Stimulated activated naive CD4-positive, alpha-beta T cell (primary cell): ENCODE results near the gene TNPO2.
A peak's percentile ranks its signal among the peaks of the same experiment; 100 is the strongest.
"Not testable (repeated sequence)": the region's sequence is repeated elsewhere in the genome, so short reads cannot be mapped to it uniquely, and the experiment has no call there.

ENCODE experiments used
- DNase-seq, 6 experiments: peaks; one replicate each; lab custom pipeline; 2025; lab: John Stamatoyannopoulos, UW

Gene TNPO2

DNA sequence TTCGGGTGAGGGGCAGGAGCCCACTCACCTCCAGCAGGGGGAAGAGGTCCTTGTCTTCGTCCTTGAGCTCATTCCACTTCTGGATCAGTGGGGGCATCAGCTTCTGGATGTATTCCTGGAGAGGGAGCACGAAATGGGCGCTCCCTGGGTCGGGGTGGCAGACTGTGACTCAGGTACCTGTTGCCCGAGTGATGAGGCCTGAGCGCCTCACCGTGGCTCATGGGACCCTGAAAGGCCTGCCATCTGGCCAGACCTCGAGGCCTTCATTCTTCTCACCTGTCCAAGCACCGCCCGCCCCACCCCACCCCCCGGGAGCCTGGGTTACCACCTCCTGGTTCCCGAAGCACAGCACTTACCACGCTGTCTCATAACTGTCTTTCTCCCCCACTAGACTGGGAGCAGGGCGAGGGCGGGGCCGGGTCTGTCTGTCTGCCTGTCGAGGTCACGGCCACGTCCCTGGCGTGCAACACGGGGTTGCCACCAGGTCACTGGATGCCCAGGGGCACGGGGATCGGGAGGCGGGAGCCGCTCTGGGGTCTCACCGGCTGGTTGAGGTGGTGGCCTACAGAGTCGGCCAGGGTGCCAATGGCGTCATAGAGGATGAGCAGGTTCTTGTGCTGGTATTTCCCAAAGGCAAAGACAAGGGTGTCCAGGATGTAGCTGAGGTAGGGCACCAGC lies 17.9 kb downstream of the TNPO2 start:
- DNase-seq, result no peak

DNA sequence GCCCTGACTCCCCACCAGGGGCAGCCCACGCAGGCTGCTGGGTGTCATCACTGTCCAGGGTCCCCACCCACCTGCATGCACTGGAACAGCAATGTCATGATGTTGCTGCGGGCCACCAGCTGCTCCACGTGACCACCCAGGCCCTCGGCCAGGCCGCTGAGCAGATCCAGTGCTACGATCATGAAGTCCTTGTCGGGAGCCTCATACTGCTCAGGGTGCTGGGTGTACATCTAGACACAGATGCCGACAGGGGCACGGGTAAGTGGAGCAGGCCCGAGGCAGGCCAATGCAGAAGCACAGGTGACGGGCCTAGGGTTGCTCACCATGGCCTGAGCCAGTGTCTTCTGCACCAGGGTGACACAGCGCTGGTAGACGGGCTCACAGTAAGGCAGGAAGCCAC lies 18.6 kb downstream of the TNPO2 start:
- DNase-seq, result no peak

DNA sequence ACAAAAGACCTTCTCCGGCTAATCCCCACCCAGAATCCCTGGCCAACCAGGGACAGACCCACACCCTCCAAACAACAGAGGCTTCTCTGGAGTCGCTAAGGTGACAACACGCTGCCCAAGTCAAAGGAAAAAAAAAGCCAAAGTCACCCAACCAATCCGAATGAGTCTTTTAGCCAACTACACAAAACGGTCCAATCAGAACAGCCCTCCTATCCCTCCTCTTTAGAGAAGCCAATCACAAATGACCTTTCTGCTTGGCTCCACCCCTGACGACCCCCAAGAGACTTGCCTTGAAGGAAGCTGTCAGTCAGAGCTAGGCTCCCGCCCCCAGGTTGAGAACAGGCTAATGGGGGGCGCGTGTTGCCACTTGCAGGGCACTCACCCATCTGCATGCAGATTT lies 20.7 kb downstream of the TNPO2 start:
- no peak for DNase-seq

DNA sequence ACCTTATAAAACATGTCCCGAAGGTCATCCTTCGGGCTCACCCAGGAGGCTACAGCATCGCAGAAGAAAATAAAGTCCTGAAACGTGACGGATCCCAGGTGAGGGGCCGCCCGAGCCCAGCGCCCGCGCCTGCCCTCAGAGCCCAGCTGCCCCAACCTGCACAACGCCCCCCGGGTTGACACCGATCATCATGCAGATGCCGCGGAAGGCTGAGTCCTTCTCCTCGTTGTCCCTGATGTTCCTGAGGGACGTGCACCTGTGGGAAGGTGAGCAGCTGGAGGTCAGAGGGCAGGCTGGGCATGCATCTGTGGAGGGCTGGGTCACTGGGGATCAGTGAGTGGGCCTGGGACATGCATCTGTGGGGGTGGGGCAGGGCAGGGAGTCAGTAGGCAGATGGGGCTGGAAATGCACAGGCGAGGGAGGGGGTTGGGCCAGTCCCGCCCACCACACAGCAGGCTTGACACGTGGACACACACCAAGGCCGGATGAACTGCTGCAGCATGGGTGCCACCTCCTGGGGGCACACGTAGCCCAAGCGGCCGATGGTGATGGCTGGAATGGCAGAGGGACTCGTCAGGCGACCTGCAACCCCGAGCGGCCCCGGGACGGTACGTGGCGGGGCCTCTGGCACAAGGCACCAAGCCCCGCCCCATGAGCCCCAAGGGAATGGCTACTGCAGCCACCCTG lies 22.0 kb downstream of the TNPO2 start:
- DNase-seq, result no peak

DNA sequence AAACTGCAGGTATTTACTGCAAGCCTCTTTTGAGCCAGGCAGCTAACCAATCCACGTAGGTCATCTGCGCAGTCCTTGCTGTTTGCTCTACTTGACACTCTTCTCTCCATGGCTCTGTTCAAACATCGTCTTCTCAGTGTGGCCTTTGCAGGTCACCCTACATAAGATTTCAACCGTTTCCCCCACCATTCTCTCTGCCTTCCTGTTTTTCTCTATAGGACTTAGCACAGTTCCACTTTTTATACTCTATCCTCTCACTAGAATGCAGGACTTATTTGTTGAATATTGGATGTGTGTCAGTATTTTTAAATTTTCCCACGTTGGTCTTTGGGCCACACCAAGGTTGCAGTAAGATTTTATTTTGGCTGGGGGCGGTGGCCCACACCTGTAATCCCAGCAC lies 25.6 kb downstream of the TNPO2 start:
- DNase-seq, result no peak

DNA sequence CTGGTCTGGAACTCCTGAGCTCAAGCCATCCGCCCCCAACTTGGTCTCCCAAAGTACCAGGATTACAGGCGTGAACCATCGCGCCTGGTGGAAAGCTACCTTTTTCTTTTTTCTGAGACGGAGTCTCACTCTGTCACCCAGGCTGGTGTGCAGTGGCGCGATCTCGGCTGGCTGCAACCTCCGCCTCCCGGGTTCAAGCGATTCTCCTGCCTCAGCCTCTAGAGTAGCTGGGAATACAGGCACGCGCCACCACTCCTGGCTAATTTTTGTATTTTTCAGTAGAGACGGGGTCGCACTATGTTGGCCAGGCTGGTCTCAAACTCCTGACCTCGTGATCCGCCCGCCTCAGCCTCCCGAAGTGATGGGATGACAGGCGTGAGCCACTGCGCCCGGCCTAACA lies 26.3 kb downstream of the TNPO2 start:
- DNase-seq, result not testable (repeated sequence)

DNA sequence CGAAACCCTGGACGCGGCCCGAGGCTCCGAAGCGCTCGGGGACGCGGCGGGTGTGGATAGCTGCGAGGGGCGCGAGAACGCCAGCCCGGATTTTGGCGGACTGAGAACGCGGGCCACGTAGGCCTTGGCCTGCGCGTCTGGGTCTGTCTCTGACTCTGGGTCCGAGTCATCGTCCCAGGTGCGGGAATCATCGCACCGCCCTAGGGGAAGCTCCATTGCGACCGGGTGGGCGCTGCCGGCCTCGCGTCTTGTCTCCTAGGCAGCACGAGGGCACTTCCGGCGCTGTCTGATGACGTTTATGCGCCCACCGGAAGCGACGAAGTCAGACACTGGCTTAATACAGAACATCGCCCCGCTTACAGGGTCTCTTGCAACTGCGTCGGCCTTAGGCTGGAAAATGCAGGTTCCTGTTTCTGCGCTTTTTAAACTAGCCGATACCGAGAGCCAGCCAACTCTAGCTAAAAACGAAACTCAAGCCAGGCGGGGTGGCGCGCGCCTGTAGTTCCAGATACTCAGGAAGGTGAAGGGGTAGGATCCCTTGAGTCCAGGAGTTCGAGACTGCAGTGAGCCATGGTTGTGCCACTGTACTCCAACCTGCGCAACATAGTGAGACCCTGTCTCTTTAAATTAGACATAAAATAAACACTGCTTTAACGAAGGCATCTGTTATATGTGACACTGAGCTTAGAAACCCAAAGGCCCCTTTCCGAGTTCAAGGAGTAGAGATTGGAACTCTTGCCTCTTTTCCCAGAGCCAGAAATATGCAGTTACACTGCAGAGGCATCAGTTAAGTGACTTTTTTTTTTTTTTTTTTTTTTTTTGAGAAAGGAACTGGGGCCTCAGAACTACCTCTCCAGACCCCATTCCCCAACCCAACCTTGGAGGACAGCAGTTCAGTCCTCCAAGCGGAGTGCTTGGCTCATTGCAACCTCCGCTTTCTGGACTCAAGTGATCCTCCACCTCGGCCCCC lies 27.1 kb downstream of the TNPO2 start, which contains the start of gene FBXW9:
Gene FBXW9 (minus strand): TSS at position 266 of the 970 bp plus-strand sequence. CDS start 50 bp downstream, at position 216.
- DNase-seq, result peak; percentile 85 to 96 (median 95)

DNA sequence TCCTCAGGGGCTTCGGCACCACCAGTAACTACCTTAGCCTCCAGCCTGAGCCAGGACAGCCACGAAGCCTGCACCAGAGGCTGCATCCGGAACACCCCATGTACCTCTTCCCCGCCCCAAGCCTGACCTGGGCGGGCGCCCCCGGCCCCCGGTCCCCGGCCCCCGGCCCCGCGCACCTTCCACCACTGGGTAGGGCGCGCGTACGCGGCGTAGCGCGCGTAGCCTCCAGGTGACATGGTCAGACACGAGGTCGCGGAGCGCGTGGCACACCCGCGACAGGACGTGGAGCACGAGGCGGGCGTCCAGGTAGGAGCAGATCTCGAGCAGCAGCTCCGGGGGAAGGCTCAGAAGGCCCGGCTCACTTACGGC lies 27.8 kb downstream of the TNPO2 start:
- DNase-seq, result peak in 1 of 6 experiments; percentile 31

DNA sequence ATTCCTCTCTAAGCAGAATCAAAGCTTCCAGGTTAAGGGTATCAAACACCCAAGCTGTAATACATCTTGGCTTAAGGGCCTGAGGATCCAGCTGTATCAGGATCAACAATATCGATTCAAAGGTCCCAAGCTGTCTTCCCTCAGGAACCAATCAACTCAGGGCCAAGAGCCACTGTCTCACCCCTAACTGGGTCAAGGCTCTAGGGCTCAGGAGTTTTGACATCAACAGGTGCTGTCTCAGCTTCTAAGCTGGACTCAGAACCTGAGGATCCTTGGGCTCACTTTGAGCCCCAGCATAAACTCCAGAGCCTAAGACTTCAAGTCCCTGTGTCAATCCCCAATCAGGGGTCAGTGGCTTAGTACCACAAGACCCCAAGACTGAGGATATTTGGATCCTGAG lies 28.2 kb downstream of the TNPO2 start:
- no peak for DNase-seq

DNA sequence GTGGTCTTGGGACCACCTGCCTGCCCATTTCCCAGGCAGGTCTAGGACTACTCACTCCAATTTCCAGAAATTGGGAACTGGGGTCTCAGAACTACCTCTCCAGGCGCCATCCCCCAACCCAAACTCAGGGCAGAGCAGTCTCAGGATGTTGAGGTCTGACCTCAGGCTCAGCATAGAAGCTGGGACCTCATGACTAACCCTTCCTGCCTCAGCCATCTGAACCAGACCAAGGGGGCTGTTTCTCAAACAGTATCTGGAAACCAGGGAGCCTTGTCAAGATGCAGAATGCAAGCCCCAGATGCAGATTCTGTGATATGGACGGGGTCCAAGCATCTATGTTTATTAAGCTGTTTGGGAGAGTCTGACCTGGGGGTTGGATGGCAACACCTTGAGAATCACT lies 28.6 kb downstream of the TNPO2 start:
- no peak for DNase-seq

DNA sequence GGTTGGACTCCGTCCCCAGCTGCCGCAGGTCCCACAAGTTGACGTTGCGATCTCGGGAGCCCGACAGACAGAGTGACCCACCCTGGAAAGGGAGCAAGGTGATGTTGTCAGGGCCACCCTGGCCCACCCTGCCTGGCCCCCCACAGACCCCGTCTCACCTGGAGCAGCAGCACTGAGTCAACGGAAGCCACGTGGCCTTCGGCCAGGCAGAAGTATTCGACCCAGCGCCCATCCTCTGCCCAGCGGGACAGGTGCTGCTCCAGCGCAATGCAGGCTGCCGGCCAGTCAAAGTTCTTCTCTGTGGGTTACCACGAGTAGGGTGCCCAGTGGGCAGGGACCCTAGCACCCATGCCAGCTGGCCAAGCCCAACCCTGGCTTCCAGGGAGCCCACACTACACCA lies 29.1 kb downstream of the TNPO2 start:
- no peak for DNase-seq

DNA sequence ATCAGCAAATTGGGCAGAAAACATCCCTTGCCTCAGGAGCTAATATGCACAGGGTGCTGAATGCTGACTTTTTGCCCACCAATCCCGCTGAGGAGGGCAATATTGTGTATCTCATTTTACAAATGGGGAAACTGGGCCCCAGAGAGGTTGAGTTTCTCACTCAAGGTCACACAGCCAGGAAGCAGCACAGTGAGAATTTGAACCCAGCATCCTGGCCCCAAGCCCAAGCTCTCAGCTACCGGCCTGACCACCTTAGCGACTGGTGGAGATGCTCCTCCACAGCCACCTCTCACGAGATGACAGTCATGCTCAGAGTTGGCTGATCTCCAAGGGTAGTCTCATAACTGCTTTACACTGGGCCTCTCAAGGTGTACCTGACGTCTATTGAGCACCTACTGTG lies 30.8 kb downstream of the TNPO2 start:
- DNase-seq, result no peak

DNA sequence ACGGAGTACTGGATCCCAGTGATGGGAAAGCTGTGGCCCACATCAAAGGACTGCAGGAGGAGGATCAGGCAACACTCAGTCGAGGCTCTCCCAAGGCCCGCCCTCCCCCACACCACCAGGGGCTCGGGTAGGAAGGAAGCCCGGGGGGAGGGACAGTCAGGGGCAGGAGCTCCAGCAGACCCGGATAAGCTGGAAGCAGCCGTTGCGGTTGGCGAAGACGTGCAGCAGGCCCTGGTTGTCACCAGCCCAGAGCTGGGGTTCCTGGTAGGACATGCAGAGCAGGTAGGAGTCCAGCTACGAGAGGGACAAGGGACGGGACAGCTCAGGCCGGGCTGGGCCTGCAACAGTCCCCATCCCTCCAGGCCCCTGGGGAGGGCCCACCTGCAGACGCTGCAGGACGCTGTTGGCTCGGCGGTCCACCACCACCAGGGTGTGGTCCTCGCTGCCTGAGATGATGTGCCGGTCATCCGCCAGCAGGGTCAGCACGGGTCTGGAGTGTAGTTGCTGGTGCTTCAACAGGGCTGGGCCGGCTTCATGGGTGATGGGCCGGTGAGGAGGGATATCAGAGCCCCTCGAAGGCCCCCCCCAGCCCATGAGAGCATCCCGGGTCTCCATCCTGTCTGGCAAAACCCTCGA lies 34.0 kb downstream of the TNPO2 start:
- no peak for DNase-seq

DNA sequence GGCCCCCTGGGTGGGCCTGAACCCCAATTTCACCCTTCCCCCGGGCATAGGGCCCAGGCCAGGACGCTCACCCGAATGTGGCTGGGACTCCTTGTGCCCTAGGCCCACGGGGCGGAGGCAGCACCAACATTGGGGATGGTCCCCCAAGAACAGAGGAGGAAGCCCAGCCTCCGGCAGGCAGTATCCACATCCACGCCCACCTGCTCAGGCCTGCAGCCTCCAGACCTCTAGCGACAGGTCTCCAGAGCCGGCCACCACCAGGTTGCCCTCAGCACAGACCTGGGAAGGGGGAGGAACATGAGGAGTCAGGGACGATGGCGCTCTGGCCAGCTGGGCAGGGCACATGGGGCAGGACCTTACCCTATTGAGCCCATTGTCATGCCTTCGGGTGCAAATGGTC lies 34.7 kb downstream of the TNPO2 start:
- no peak for DNase-seq

DNA sequence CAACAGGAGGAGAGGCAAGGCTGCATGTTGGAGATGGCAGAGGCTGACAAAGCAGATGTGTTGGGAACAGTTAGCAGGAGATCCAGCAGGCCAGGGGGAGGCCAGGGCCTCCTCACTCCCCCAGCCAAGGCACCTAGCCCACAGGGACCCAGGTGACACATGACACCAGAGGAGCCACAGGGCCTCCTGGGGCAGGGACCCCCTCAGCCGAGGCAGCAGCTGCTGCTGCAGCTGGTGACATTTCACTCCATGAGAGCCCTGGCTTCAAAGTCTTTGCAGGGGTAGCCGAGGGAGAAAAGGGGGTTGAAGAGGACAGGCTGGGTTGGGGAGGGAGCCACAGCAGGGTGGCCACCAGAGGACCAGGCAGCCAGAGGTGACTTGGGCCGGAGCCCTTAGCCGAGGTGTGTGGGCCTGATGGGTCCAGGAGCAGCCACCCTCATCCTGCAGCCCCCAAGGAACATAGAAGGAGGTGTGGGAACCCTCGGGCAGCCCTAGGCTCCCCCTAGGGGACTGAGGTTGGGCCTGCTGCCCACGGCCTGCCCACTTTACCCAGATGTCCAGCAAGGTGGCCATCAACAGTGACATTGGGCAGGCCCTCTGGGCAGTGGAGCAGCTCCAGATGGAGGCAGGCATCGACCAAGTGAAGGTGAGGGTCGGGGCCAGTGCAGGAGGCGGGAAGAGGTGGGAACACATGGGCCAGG lies 36.1 kb downstream of the TNPO2 start, which contains the start of gene GNG14:
Gene GNG14 (plus strand): TSS at position 503 of the 701 bp plus-strand sequence. CDS start 51 bp downstream, at position 554.
- DNase-seq, result no peak

DNA sequence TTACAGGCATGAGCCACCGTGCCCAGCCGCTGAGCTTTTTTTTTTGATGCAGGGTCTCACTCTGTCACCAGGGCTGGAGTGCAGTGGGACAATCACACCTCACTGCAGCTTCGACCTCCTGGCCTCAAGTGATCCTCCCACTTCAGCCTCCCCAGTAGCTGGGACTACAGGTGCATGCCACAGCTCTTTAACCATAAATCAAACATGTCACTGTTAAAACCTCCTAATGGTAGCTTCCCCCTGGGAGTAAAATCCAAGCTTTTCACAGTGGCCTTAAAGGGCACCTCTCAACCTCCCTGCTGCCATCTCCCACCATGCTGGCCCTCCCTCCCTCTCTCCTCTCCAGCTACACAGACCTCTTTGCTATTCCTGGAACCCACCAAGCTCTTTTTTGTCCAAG lies 37.9 kb downstream of the TNPO2 start:
- no peak for DNase-seq

DNA sequence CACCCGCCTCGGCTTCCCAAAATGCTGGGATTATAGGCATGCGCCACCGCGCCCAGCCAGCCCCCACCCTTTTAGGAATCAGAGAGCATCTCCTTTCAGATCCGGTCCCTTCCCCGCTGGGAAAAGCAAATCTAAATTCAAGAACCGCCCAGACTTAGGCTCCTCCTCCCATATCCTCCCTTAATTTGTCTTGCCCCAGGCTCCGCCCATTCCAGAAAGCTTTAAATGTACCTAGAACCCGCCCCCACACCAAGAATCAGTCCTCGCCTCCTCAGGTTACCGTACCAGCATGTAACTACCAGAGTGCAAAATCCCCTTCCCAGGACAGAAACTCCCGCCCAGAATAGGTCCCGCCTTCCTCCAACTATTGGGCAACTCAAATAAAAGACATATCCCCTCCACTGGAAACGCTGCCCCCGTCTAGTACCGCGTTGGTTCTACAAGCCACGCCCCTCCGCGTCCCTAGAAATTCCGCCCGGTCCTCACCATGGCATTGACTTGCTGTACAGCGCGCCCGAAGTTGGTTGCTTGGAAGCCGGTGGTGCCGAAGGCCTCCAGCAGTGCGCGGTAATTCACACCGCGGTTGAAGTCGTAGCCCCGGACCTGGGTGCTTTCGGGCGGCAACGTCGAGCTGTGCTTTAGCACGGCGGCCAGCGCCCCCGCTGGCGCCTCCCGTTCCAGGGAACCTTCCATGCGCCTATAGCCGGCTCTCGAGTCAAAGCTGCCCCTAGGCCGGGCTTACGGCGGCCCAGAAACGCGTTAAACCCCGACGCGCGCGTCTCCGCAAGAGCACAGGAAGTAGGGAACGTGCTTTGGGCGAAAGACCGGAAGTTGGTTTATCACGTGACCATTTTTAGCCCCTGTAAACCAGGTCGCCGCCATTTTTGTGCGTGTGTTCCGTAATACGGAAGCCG lies 42.4 kb downstream of the TNPO2 start, which contains the start of gene DHPS:
Gene DHPS (minus strand): TSS at position 807 of the 914 bp plus-strand sequence. CDS start 114 bp downstream, at position 693.
- DNase-seq, result peak; percentile 75 to 93 (median 90)

DNA sequence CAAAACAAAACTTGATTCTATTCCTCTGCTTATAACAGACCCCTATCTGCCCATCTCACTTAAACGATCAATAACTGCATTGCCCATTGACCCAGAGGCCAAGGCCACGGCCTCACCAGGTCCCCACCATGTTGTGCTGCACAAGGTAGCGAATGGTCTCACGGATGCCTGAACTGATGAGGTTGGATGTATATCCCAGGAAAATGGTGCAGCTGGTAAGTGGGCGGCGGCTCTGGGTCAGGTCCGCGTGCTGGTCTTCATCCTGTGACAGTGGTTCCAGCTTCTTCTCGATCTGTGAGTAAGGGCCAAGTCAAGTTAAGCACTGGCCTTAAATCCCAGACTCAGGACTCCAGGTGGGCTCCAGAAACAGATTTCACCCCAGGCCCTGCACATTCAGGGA lies 43.7 kb downstream of the TNPO2 start:
- DNase-seq, result no peak

DNA sequence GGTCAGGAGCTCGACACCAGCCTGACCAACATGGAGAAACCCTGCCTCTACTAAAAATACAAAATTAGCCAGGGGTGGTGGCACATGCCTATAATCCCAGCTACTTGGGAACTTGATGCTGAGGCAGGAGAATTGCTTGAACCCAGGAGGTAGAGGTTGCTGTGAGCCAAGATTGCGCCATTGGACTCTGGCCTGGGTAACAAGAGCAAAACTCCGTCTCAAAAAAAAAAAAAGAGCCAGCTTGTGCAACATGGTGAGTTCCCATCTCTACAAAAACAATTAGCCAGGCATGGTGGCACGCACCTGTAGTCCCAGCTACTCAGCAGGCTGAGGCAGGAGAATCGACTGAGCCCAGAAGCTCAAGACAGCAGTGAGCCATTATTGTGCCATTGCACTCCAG lies 45.7 kb downstream of the TNPO2 start:
- not testable (repeated sequence) for DNase-seq

DNA sequence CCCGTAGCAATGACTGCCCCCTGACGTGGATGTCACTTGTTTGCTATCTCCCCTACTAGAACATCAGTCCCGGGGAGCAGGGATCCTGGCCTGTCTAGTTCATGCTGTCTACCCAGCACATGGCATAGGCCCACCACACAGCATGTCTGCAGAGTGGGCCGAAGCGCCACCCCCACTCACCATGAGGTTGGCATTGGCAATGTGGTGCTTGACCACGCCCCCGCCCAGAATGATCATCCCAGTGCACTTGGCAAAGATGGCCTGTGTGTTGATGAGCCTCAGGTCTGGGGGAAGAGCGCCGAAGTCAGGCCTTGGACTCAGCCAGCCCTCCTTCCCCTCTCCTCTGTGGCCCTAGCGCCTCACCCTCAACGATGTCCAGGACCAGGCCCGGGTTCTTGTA lies 46.8 kb downstream of the TNPO2 start:
- DNase-seq, result no peak
